K562 (cell line): Measurements from ENCODE around the gene LRMDA. TPM values are rescaled to one million over a fixed set of nuclear protein-coding genes. Genes with fewer than 3 reads are reported as not detected.

ENCODE experiments used
- ATAC-seq: fragments of 200-7000 bp; cut with Tn5 transposase; 3 replicates; pipeline ENCODE4 v1.9.1; 2020; ENCODE audit warnings: moderate library complexity
- BruUV-seq: library from RNA; stranded (reverse); fragments of 400-500 nt; replicated peaks from 2 replicates; lab custom pipeline; 2021; lab: Mats Ljungman, UMichigan
- CTCF ChIA-PET: fragments of 300-600 bp; formaldehyde crosslinking; extraction: SDS; loops from one replicate; lab custom pipeline; 2021; ENCODE audit warnings: low intra/inter-chr PET ratio; lab: Yijun Ruan, JAX
- POLR2A ChIA-PET: fragments of 300-600, 350-650 bp; sonication (Branson Sonifier 250); formaldehyde crosslinking; extraction: SDS; loops from one replicate; lab custom pipeline; 2021; ENCODE audit warnings: antibody characterized with exemption, inconsistent platforms; lab: Yijun Ruan, JAX
- DNase-seq, 4 experiments: peaks; one replicate each; pipeline versions ENCODE4 v3.0.0 to v3.0.0-alpha.2; 2011 to 2018; ENCODE audit warnings: low spot score in 3 of 4, mixed read lengths in 3 of 4; ENCODE audit errors: extremely low read depth in 1 of 4
- FAIRE-seq: peaks from 2 replicates; lab custom pipeline; 2011; peaks lifted over from hg19 to GRCh38; lab: Jason Lieb, UNC
- H2AFZ ChIP-seq: 2 replicates; pipeline ENCODE4 v1.6.0; 2011; ENCODE audit warnings: low read depth, low read length, control low read depth, inconsistent platforms
- H3K27ac ChIP-seq: fragments of 200-600 bp; 3 replicates; pipeline ENCODE4 v1.8.0; 2011; ENCODE audit warnings: low read depth, mild to moderate bottlenecking, control low read depth, inconsistent platforms, low read length, moderate library complexity, mixed read lengths; ENCODE audit errors: extremely low read depth
- H3K27me3 ChIP-seq, 2 experiments: fragments of 300-600 bp in 1 of 2; 2 replicates in 1 of 2; 3 replicates in 1 of 2; pipeline versions ENCODE4 v1.6.0 to v1.8.0; 2011; ENCODE audit warnings: inconsistent platforms in 2 of 2, low read length in 2 of 2, mild to moderate bottlenecking in 1 of 2, mixed read lengths in 1 of 2, moderate library complexity in 1 of 2; ENCODE audit not compliant: control insufficient read depth in 2 of 2, insufficient read depth in 2 of 2
- H3K36me3 ChIP-seq: fragments of 300-600 bp; 3 replicates; pipeline ENCODE4 v1.8.0; 2011; ENCODE audit warnings: mild to moderate bottlenecking, low read length, inconsistent platforms; ENCODE audit not compliant: control insufficient read depth, insufficient read depth
- H3K4me1 ChIP-seq, 2 experiments: fragments of 200-600 bp in 1 of 2; replicated peaks in 1 of 2; 2 replicates in 1 of 2; 3 replicates in 1 of 2; pipeline versions ENCODE4 v1.5.1 to v1.8.0; 2011; ENCODE audit warnings: inconsistent platforms in 2 of 2, low read length in 2 of 2, mild to moderate bottlenecking in 1 of 2, mixed read lengths in 1 of 2, moderate library complexity in 1 of 2; ENCODE audit not compliant: control insufficient read depth in 2 of 2, insufficient read depth in 2 of 2
- H3K4me2 ChIP-seq: 2 replicates; pipeline ENCODE4 v1.6.1; 2011; ENCODE audit warnings: low read length, control low read depth, inconsistent platforms, mixed read lengths; ENCODE audit not compliant: insufficient read depth
- H3K4me3 ChIP-seq: fragments of 200-600 bp; sonication (generic), shearing (Covaris generic); 2 replicates; pipeline ENCODE4 v1.5.1; 2016; ENCODE audit warnings: control low read depth, inconsistent platforms
- H3K79me2 ChIP-seq: fragments of 200-600 bp; 3 replicates; pipeline ENCODE4 v1.8.0; 2011; ENCODE audit warnings: low read length, inconsistent platforms; ENCODE audit not compliant: control insufficient read depth, insufficient read depth
- H3K9ac ChIP-seq, 2 experiments: 2 replicates each; pipeline versions ENCODE4 v1.6.0 to v1.6.1; 2011; ENCODE audit warnings: low read depth in 2 of 2, low read length in 2 of 2, control low read depth in 1 of 2, inconsistent platforms in 1 of 2, mild to moderate bottlenecking in 1 of 2, mixed read lengths in 1 of 2; ENCODE audit not compliant: insufficient read depth in 1 of 2
- H3K9me1 ChIP-seq: one replicate; pipeline ENCODE4 v1.6.0; 2011; ENCODE audit warnings: inconsistent platforms, mild to moderate bottlenecking, low read length, moderate library complexity; ENCODE audit not compliant: control insufficient read depth, insufficient read depth
- H3K9me3 ChIP-seq: replicated peaks from 2 replicates; pipeline ENCODE4 v1.5.1; 2011; ENCODE audit warnings: low read depth, low read length, inconsistent platforms; ENCODE audit not compliant: control insufficient read depth, insufficient read depth
- H4K20me1 ChIP-seq: replicated peaks from 2 replicates; pipeline ENCODE4 v1.6.1; 2011; ENCODE audit warnings: low read length, inconsistent platforms, mixed read lengths; ENCODE audit not compliant: control insufficient read depth, insufficient read depth
- CBX5 ChIP-seq: IDR thresholded peaks from 2 replicates; pipeline ENCODE4 v1.6.1; 2014; ENCODE audit warnings: low read depth, borderline replicate concordance
- ERF ChIP-seq: fragments of 450-650 bp; formaldehyde crosslinking; IDR thresholded peaks from 2 replicates; pipeline ENCODE4 v1.4.0; 2020; ENCODE audit warnings: mild to moderate bottlenecking, mixed read lengths
- HMG20A ChIP-seq: fragments of 450-650 bp; formaldehyde crosslinking; conservative IDR thresholded peaks from 2 replicates; pipeline ENCODE4 v1.4.0; 2020; ENCODE audit warnings: mild to moderate bottlenecking, mixed read lengths
- KAT8 ChIP-seq: fragments of 450-650 bp; IDR thresholded peaks from 2 replicates; pipeline ENCODE4 v1.6.1; 2016; ENCODE audit warnings: low read depth, mild to moderate bottlenecking
- MCM3 ChIP-seq: fragments of 450-650 bp; IDR thresholded peaks from 2 replicates; pipeline ENCODE4 v1.6.1; 2016
- MYNN ChIP-seq, 2 experiments: sonication (generic); formaldehyde crosslinking in 1 of 2; IDR thresholded peaks; 2 replicates each; pipeline versions ENCODE4 v1.5.0 to v1.6.1; 2016 to 2020; ENCODE audit warnings: antibody characterized with exemption in 1 of 2, missing genetic modification reagents in 1 of 2
- POLR2H ChIP-seq: IDR thresholded peaks from 2 replicates; pipeline ENCODE4 v1.6.1; 2016; ENCODE audit warnings: missing genetic modification characterization, low read depth, mild to moderate bottlenecking, control low read depth, missing compliant biosample characterization, moderate library complexity
- RB1 ChIP-seq: fragments of 450-650 bp; IDR thresholded peaks from 2 replicates; pipeline ENCODE4 v1.6.1; 2017; ENCODE audit warnings: low read depth, mild to moderate bottlenecking
- SMARCA4 ChIP-seq: fragments of 450-650 bp; IDR thresholded peaks from 2 replicates; pipeline ENCODE4 v1.6.1; 2016
- TARDBP ChIP-seq: fragments of 450-650 bp; IDR thresholded peaks from 2 replicates; pipeline ENCODE4 v1.6.1; 2016
- ZBTB26 ChIP-seq: fragments of 450-650 bp; formaldehyde crosslinking; IDR thresholded peaks from 2 replicates; pipeline ENCODE4 v1.4.0; 2022; ENCODE audit warnings: missing genetic modification characterization
- ZNF785 ChIP-seq: fragments of 250-450 bp; sonication (Bioruptor Pico); IDR thresholded peaks from 2 replicates; pipeline ENCODE4 v1.4.0; 2020; ENCODE audit warnings: mild to moderate bottlenecking
- WGBS: fragments of 100-300 bp; shearing (Covaris generic); methylation state at CpG from one replicate; pipeline ENCODE4 v1.1.6; 2016; ENCODE audit warnings: low coverage, mixed read lengths; ENCODE audit not compliant: insufficient coverage; ENCODE audit errors: missing lambda C conversion rate; 5-methylcytosine and 5-hydroxymethylcytosine counted together
- in situ Hi-C: fragments of 300-500 bp; cut with MboI; formaldehyde crosslinking; loops from 4 replicates; pipeline ENCODE4 v1.15.0; 2018; ENCODE audit warnings: inconsistent platforms, mixed read lengths
- intact Hi-C: fragments of 100-400 bp; cut with micrococcal nuclease; formaldehyde crosslinking; loops from 2 replicates; pipeline ENCODE4 v1.14.2; 2022
- polyA plus RNA-seq, 8 experiments: library from polyadenylated mRNA; depleted of rRNA in 4 of 8; stranded (reverse) in 5 of 8; unstranded in 3 of 8; fragments of >200 nt; fragmentation: Nextera tagmentation in 2 of 8; fragmentation: Illumina TruSeq in 1 of 8; extraction: Ambion mirVana in 2 of 8; extraction: Trizol in 1 of 8; gene quantifications; 2 replicates each; pipeline versions ENCODE4 v1.2.1 to v1.2.3, GENCODE V29; 2011 to 2014; ENCODE audit warnings: inconsistent platforms in 1 of 8, missing spikeins in 1 of 8
- total RNA-seq, 7 experiments: library from RNA; depleted of rRNA in 6 of 7; stranded (reverse); fragments of >200 nt in 6 of 7; fragmentation: Illumina TruSeq in 2 of 7; extraction: Trizol in 2 of 7; gene quantifications; 2 replicates each; pipeline versions ENCODE4 v1.2.1 to v1.2.3, GENCODE V29; 2011 to 2021; ENCODE audit warnings: low replicate concordance in 1 of 7
- TF ChIP-seq, protein P1 (sequence below): sonication (generic); formaldehyde crosslinking; IDR thresholded peaks from 2 replicates; pipeline ENCODE4 v1.5.0; 2020; ENCODE audit warnings: missing genetic modification reagents
- TF ChIP-seq, protein P2 (sequence below): sonication (generic); formaldehyde crosslinking; IDR thresholded peaks from 2 replicates; pipeline ENCODE4 v1.8.1; 2022; ENCODE audit warnings: missing genetic modification reagents
- TF ChIP-seq, protein P3 (sequence below): fragments of 450-650 bp; IDR thresholded peaks from 2 replicates; pipeline ENCODE4 v1.6.1; 2018; ENCODE audit not compliant: partially characterized antibody

Gene LRMDA
- total and polyA plus RNA-seq, 9 of the 15 experiments (the other 6 are each of a cell fraction or from before 2014, with no cell fraction given), result 0.25 TPM; not detected in 8

GRCh38 chr10:75592151-75592787 lies 160.8 kb downstream of the LRMDA start:
- no TSS peak for BruUV-seq
- peaks cover 4 to 20% of the 10 kb centered on the region in 2 experiments; a peak in 4 of 5 replicates for H3K27me3 ChIP-seq
- H3K27ac ChIP-seq, result no peak overlapping the region
- no peak overlapping the region for H3K9ac ChIP-seq
- H3K4me3 ChIP-seq, result no peak overlapping the region
- TF ChIP-seq ZBTB26 (CRISPR knock-in tag), result no peak
- no peak for TF ChIP-seq ZNF785 (CRISPR knock-in tag)
- TF ChIP-seq SMARCA4, result no peak
- no peak for TF ChIP-seq CBX5
- TF ChIP-seq HMG20A, result no peak
- no peak for TF ChIP-seq MYNN (IDR thresholded peaks at IDR 0.05)
- no peak for TF ChIP-seq MYNN (CRISPR knock-in tag; IDR thresholded peaks at IDR 0.05)
- no peak for TF ChIP-seq TARDBP
- TF ChIP-seq, protein P1, sequence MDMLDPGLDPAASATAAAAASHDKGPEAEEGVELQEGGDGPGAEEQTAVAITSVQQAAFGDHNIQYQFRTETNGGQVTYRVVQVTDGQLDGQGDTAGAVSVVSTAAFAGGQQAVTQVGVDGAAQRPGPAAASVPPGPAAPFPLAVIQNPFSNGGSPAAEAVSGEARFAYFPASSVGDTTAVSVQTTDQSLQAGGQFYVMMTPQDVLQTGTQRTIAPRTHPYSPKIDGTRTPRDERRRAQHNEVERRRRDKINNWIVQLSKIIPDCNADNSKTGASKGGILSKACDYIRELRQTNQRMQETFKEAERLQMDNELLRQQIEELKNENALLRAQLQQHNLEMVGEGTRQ (CRISPR knock-in tag), result no peak
- TF ChIP-seq POLR2H (tag), result no peak
- TF ChIP-seq, protein P2, sequence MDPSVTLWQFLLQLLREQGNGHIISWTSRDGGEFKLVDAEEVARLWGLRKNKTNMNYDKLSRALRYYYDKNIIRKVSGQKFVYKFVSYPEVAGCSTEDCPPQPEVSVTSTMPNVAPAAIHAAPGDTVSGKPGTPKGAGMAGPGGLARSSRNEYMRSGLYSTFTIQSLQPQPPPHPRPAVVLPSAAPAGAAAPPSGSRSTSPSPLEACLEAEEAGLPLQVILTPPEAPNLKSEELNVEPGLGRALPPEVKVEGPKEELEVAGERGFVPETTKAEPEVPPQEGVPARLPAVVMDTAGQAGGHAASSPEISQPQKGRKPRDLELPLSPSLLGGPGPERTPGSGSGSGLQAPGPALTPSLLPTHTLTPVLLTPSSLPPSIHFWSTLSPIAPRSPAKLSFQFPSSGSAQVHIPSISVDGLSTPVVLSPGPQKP (CRISPR knock-in tag), result no peak
- TF ChIP-seq, protein P3, sequence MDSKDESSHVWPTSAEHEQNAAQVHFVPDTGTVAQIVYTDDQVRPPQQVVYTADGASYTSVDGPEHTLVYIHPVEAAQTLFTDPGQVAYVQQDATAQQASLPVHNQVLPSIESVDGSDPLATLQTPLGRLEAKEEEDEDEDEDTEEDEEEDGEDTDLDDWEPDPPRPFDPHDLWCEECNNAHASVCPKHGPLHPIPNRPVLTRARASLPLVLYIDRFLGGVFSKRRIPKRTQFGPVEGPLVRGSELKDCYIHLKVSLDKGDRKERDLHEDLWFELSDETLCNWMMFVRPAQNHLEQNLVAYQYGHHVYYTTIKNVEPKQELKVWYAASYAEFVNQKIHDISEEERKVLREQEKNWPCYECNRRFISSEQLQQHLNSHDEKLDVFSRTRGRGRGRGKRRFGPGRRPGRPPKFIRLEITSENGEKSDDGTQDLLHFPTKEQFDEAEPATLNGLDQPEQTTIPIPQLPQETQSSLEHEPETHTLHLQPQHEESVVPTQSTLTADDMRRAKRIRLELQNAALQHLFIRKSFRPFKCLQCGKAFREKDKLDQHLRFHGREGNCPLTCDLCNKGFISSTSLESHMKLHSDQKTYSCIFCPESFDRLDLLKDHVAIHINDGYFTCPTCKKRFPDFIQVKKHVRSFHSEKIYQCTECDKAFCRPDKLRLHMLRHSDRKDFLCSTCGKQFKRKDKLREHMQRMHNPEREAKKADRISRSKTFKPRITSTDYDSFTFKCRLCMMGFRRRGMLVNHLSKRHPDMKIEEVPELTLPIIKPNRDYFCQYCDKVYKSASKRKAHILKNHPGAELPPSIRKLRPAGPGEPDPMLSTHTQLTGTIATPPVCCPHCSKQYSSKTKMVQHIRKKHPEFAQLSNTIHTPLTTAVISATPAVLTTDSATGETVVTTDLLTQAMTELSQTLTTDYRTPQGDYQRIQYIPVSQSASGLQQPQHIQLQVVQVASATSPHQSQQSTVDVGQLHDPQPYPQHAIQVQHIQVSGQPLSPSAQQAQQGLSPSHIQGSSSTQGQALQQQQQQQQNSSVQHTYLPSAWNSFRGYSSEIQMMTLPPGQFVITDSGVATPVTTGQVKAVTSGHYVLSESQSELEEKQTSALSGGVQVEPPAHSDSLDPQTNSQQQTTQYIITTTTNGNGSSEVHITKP, result no peak
- no peak for TF ChIP-seq MCM3
- no peak for TF ChIP-seq KAT8
- no peak for TF ChIP-seq RB1
- no peak for TF ChIP-seq ERF (CRISPR knock-in tag)
- TF ChIP-seq, all 486 proteins: peak for 0
- ChIA-PET CTCF (no interaction called here), POLR2A (interaction anchor here (1.2 kb wide), 1 partner anchor 48 kb away, joined by 3 read pairs; no protein-coding TSS in a partner anchor)
- H3K4me1 ChIP-seq, result no peaks in the 10 kb centered on the region
- no peaks in the 10 kb centered on the region for H3K9me1 ChIP-seq
- in situ Hi-C loops (no loop called here), intact Hi-C loops (no loop called here)
- DNase-seq (no peak), FAIRE-seq (no peak), ATAC-seq (no peak)
- H3K79me2 ChIP-seq, result no peaks in the 10 kb centered on the region
- H2AFZ ChIP-seq, result no peak overlapping the region
- no peaks in the 10 kb centered on the region for H3K9me3 ChIP-seq
- WGBS, result 1% methylated on average over 31 of the region's 31 CpGs
- no peaks in the 10 kb centered on the region for H3K36me3 ChIP-seq
- H4K20me1 ChIP-seq, result no peaks in the 10 kb centered on the region
- H3K4me2 ChIP-seq, result no peak overlapping the region
